Measurements from ENCODE around the gene ACER3.

ACER3 gene

GRCh38 chr11:76872959-76873827, 12.5 kb downstream of the ACER3 start (continued):
- TF ChIP-seq ZNF565 (CRISPR knock-in tag; conservative IDR thresholded peaks at IDR 0.05; ENCODE audit: low read depth) (no peak), POU6F1 (CRISPR knock-in tag; IDR thresholded peaks at IDR 0.05; ENCODE audit: borderline replicate concordance, low read depth) (no peak)

DNA sequence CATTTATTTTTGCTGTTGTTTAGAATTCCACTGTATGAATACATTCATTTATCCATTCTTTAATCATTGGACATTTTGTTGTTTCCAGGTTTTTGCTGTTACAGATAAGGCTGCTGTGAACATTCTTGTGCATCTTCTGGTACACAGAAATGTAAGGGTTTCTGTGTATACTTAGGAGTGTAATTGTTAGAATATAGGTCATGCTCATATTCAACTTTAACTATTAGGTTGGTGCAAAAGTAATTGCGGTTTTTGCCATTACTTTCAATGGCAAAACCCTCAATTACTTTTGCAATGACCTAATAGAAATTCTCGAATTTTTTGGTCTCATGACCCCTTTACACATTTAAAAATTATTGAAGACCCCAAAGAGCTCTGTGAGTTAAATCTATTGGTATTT, 17.3 kb downstream of the ACER3 start:
- TF ChIP-seq CSDC2 (CRISPR knock-in tag; IDR thresholded peaks at IDR 0.05), result no peak
- TF ChIP-seq ZFP3 (CRISPR knock-in tag; IDR thresholded peaks at IDR 0.05), result peak; percentile 73; the same call in 1 of the 2 replicates
- TF ChIP-seq TCF4 (CRISPR knock-in tag; IDR thresholded peaks at IDR 0.05; ENCODE audit: borderline replicate concordance), result no peak
- no peak for ATAC-seq

GRCh38 chr11:76880314-76880713, 19.6 kb downstream of the ACER3 start:
- TF ChIP-seq ISL1 (CRISPR knock-in tag; IDR thresholded peaks at IDR 0.05) (no peak), ZNF8 (CRISPR knock-in tag; IDR thresholded peaks at IDR 0.05) (no peak), ZNF70 (CRISPR knock-in tag; IDR thresholded peaks at IDR 0.05) (no peak), ESRRG (CRISPR knock-in tag; IDR thresholded peaks at IDR 0.05) (no peak), ZFP3 (CRISPR knock-in tag; IDR thresholded peaks at IDR 0.05) (no peak), CSDC2 (CRISPR knock-in tag; IDR thresholded peaks at IDR 0.05) (no peak), CREB5 (CRISPR knock-in tag; IDR thresholded peaks at IDR 0.05; ENCODE audit: low read depth) (no peak), GLIS3 (CRISPR knock-in tag; IDR thresholded peaks at IDR 0.05) (no peak), ZNF565 (CRISPR knock-in tag; conservative IDR thresholded peaks at IDR 0.05; ENCODE audit: low read depth) (no peak), PPARA (CRISPR knock-in tag; IDR thresholded peaks at IDR 0.05; ENCODE audit: borderline replicate concordance) (no peak), BACH2 (CRISPR knock-in tag; IDR thresholded peaks at IDR 0.05; ENCODE audit: borderline replicate concordance) (no peak), OSR1 (CRISPR knock-in tag; IDR thresholded peaks at IDR 0.05) (no peak), ZC3H10 (CRISPR knock-in tag; IDR thresholded peaks at IDR 0.05) (no peak), TCF4 (CRISPR knock-in tag; IDR thresholded peaks at IDR 0.05; ENCODE audit: borderline replicate concordance) (no peak), SNAI2 (CRISPR knock-in tag; IDR thresholded peaks at IDR 0.05) (no peak), ARNTL (CRISPR knock-in tag; IDR thresholded peaks at IDR 0.05; ENCODE audit: borderline replicate concordance, low read depth) (no peak), ZFP30 (CRISPR knock-in tag; IDR thresholded peaks at IDR 0.05) (no peak)
- TF ChIP-seq, protein P1, sequence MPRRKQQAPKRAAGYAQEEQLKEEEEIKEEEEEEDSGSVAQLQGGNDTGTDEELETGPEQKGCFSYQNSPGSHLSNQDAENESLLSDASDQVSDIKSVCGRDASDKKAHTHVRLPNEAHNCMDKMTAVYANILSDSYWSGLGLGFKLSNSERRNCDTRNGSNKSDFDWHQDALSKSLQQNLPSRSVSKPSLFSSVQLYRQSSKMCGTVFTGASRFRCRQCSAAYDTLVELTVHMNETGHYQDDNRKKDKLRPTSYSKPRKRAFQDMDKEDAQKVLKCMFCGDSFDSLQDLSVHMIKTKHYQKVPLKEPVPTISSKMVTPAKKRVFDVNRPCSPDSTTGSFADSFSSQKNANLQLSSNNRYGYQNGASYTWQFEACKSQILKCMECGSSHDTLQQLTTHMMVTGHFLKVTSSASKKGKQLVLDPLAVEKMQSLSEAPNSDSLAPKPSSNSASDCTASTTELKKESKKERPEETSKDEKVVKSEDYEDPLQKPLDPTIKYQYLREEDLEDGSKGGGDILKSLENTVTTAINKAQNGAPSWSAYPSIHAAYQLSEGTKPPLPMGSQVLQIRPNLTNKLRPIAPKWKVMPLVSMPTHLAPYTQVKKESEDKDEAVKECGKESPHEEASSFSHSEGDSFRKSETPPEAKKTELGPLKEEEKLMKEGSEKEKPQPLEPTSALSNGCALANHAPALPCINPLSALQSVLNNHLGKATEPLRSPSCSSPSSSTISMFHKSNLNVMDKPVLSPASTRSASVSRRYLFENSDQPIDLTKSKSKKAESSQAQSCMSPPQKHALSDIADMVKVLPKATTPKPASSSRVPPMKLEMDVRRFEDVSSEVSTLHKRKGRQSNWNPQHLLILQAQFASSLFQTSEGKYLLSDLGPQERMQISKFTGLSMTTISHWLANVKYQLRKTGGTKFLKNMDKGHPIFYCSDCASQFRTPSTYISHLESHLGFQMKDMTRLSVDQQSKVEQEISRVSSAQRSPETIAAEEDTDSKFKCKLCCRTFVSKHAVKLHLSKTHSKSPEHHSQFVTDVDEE (CRISPR knock-in tag; IDR thresholded peaks at IDR 0.05), result no peak
- TF ChIP-seq, protein P2, sequence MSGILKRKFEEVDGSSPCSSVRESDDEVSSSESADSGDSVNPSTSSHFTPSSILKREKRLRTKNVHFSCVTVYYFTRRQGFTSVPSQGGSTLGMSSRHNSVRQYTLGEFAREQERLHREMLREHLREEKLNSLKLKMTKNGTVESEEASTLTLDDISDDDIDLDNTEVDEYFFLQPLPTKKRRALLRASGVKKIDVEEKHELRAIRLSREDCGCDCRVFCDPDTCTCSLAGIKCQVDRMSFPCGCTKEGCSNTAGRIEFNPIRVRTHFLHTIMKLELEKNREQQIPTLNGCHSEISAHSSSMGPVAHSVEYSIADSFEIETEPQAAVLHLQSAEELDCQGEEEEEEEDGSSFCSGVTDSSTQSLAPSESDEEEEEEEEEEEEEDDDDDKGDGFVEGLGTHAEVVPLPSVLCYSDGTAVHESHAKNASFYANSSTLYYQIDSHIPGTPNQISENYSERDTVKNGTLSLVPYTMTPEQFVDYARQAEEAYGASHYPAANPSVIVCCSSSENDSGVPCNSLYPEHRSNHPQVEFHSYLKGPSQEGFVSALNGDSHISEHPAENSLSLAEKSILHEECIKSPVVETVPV (CRISPR knock-in tag; IDR thresholded peaks at IDR 0.05), result no peak
- TF ChIP-seq, protein P3, sequence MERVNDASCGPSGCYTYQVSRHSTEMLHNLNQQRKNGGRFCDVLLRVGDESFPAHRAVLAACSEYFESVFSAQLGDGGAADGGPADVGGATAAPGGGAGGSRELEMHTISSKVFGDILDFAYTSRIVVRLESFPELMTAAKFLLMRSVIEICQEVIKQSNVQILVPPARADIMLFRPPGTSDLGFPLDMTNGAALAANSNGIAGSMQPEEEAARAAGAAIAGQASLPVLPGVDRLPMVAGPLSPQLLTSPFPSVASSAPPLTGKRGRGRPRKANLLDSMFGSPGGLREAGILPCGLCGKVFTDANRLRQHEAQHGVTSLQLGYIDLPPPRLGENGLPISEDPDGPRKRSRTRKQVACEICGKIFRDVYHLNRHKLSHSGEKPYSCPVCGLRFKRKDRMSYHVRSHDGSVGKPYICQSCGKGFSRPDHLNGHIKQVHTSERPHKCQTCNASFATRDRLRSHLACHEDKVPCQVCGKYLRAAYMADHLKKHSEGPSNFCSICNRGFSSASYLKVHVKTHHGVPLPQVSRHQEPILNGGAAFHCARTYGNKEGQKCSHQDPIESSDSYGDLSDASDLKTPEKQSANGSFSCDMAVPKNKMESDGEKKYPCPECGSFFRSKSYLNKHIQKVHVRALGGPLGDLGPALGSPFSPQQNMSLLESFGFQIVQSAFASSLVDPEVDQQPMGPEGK (CRISPR knock-in tag; IDR thresholded peaks at IDR 0.05; ENCODE audit: borderline replicate concordance), result no peak
- no peak for ATAC-seq

Measured in SK-N-SH treated with all-trans-retinoic acid at 6 μM for 48 hours (cell line).